Brain microvascular endothelial cell (primary cell): ENCODE data around the gene BDNF.

ENCODE experiments used
- DNase-seq: peaks from one replicate; pipeline ENCODE4 v3.0.0-alpha.2; 2020
- H3K27ac ChIP-seq: fragments of 250-450 bp; sonication (Bioruptor Pico); 2 replicates; pipeline ENCODE4 v1.5.1; 2020; ENCODE audit warnings: mild to moderate bottlenecking, moderate library complexity
- H3K27me3 ChIP-seq: fragments of 250-450 bp; sonication (Bioruptor Pico); replicated peaks from 2 replicates; pipeline ENCODE4 v1.5.1; 2020; ENCODE audit warnings: mild to moderate bottlenecking
- H3K36me3 ChIP-seq: fragments of 250-450 bp; sonication (Bioruptor Pico); replicated peaks from 2 replicates; pipeline ENCODE4 v1.5.1; 2020; ENCODE audit warnings: mild to moderate bottlenecking
- H3K4me3 ChIP-seq: 2 replicates; pipeline ENCODE4 v1.5.1; 2011; ENCODE audit warnings: low read depth, mild to moderate bottlenecking, control low read depth, low read length, moderate library complexity
- in situ Hi-C: cut with HindIII; loops from 2 replicates; pipeline ENCODE4 v1.10.0; 2017; ENCODE audit warnings: low sequenced_read_pairs, low pct_ligation_motif_present
- TF ChIP-seq, protein P1 (sequence below): IDR thresholded peaks from 2 replicates; pipeline ENCODE4 v1.5.1; 2011; ENCODE audit warnings: low read depth, mild to moderate bottlenecking, moderate library complexity, low read length, control low read depth, inconsistent platforms; ENCODE audit errors: missing control alignments

Gene BDNF

DNA sequence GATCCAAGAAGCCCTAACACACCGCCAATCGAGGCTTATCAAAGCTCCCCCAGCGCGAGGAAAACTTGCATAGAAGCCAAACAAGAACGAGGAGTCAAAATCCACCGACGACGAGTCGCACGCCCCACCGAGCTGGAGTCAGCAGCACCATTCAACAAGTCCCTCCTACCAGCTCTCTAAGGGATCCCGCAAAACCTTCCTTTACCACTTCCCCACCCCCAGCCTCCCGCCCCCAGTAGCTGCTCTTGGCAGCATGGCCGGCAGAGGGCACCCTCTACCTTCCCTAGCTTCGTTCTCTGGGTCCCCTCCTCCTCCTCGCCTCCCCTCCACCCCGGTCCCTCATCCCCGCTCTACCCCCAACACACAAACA, 1.4 kb downstream of the BDNF start:
- TF ChIP-seq, protein P1, sequence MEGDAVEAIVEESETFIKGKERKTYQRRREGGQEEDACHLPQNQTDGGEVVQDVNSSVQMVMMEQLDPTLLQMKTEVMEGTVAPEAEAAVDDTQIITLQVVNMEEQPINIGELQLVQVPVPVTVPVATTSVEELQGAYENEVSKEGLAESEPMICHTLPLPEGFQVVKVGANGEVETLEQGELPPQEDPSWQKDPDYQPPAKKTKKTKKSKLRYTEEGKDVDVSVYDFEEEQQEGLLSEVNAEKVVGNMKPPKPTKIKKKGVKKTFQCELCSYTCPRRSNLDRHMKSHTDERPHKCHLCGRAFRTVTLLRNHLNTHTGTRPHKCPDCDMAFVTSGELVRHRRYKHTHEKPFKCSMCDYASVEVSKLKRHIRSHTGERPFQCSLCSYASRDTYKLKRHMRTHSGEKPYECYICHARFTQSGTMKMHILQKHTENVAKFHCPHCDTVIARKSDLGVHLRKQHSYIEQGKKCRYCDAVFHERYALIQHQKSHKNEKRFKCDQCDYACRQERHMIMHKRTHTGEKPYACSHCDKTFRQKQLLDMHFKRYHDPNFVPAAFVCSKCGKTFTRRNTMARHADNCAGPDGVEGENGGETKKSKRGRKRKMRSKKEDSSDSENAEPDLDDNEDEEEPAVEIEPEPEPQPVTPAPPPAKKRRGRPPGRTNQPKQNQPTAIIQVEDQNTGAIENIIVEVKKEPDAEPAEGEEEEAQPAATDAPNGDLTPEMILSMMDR: peak; percentile 87
- peak overlapping the region; percentile 89 for H3K27ac ChIP-seq
- in situ Hi-C loops: no loop called here

GRCh38 chr11:27697679-27698275, 2.5 kb downstream of the BDNF start:
- in situ Hi-C loops: no loop called here
- H3K27me3 ChIP-seq: no peaks in the 10 kb centered on the region
- peak overlapping the region; percentile 84 for H3K4me3 ChIP-seq
- no peak for DNase-seq
- TF ChIP-seq, protein P1: no peak
- H3K36me3 ChIP-seq: no peaks in the 10 kb centered on the region
- peak overlapping the region; percentile 28 for H3K27ac ChIP-seq

More for the DNA sequence above, 1.4 kb downstream of the BDNF start:
- H3K4me3 ChIP-seq: peak overlapping the region; percentile 84
- no peaks in the 10 kb centered on the region for H3K36me3 ChIP-seq
- H3K27me3 ChIP-seq: no peaks in the 10 kb centered on the region
- peak; percentile 89 for DNase-seq

- DNase-seq: no peak
- in situ Hi-C loops: no loop called here
- Histone ChIP-seq H3K27me3 (no peaks in the 10 kb centered on the region), H3K36me3 (no peaks in the 10 kb centered on the region), H3K4me3 (peak overlapping the region; percentile 21), H3K27ac (peak overlapping the region; percentile 28)
- TF ChIP-seq, protein P1: no peak
These were observed 3.3 kb downstream of the BDNF start for GRCh38 chr11:27696961-27697360.

DNA sequence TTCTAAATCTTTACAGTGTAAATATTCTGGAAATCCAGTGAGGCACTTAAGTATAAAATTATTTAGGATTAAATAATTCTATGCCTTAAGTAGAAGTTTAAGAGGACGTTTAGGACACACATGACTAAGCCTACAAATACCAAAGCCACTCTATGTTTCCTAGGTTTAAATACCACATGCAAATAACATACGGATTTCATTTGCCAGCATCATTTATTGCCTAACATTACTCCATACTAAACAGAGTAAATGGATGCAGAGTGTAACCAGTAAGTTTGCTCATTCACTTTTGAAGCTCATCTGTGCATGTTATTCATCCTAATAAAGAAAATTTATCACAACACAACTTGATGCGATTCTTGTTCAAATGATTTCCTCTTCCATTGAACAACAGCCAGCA, 4.1 kb downstream of the BDNF start:
- DNase-seq: no peak
- Histone ChIP-seq H3K27ac (peak overlapping the region; percentile 28), H3K36me3 (no peaks in the 10 kb centered on the region), H3K4me3 (no peak overlapping the region), H3K27me3 (no peaks in the 10 kb centered on the region)
- TF ChIP-seq, protein P1: no peak
- in situ Hi-C loops: no loop called here

DNA sequence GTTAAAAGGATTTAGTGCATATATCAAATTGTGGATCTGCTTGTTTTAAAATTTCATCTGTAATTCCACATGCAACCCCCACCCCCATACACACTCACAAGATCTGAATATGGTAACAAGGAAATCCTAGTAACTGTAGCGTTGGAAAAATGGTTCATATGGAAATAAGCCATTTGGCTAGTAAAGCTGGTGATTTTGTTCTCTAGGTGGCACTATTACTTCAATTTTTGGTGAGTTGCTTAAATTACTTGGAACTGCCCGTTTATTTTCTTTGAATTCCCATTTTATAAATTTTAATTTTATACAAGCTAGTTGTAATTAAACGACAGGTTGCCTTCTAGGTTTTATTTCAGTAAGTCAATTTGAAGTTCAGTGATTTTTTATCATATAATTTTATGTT, 5.3 kb downstream of the BDNF start:
- no peak for DNase-seq
- TF ChIP-seq, protein P1: peak; percentile 29
- in situ Hi-C loops: no loop called here
- Histone ChIP-seq H3K27ac (peak overlapping the region; percentile 6), H3K4me3 (no peak overlapping the region), H3K27me3 (no peaks in the 10 kb centered on the region), H3K36me3 (no peaks in the 10 kb centered on the region)

DNA sequence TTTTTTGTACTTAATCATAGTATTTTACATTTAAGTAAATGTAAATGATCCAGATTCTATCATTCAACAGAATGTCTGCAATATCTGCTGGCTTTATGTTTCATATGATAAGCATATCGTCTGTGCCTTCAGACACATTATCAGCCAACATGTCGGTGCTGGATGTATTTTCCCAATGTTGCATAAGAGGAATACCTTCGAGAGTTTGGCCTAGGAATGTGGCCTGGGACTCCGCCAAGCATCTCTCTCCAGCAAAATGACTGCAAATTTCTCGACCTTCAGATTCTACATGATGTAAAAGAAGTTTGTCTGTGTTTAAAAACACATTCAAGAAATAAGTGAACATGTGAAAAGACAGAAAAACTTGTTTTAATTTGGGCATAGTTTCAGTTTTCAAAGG, 6.9 kb downstream of the BDNF start:
- DNase-seq: no peak
- Histone ChIP-seq H3K27me3 (no peaks in the 10 kb centered on the region), H3K27ac (no peak overlapping the region), H3K4me3 (no peak overlapping the region), H3K36me3 (peaks cover 5% of the 10 kb centered on the region)
- TF ChIP-seq, protein P1: no peak
- in situ Hi-C loops: no loop called here
